ENCODE results near the gene RIMKLB.

Gene RIMKLB

GRCh38 chr12:8697476-8698131 lies at the start of gene RIMKLB:
RIMKLB (plus strand) TSS chr12:8697991; CDS start chr12:8713867, 15,876 bp downstream.
- DNase-seq (ENCODE audit: low read depth, low spot score), result peak; percentile 86

- DNase-seq (ENCODE audit: low read depth, low spot score), result no peak
Measured at GRCh38 chr12:8648576-8649205, 49.1 kb upstream of the RIMKLB start.

DNA sequence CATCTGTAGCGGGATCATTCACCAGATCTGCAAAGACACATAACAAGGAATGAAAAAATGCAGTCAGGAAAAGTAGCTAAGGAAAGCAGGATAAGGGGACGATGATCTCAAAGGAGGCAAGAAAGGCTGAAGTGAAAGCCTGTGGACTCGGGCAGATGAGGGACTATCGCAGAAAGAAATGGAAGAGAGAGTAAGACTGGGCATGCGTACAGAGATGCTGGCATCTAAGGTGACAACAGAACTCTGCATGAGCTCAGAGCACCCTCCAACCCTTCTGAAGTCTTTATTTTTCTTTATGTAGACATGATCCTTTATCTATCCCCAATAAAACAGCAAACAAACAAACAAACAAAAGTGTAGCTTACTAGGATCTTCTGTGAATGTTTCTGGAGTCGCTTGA lies 42.4 kb upstream of the RIMKLB start:
- no peak for DNase-seq (ENCODE audit: low read depth, low spot score)

- DNase-seq (ENCODE audit: low read depth, low spot score), result peak; percentile 50
Measured at GRCh38 chr12:8658346-8658745, 39.4 kb upstream of the RIMKLB start.

GRCh38 chr12:8661016-8661415 lies 36.8 kb upstream of the RIMKLB start:
- no peak for DNase-seq (ENCODE audit: low read depth, low spot score)

- no peak for DNase-seq (ENCODE audit: low read depth, low spot score)
Measured at GRCh38 chr12:8661751-8662150, 36.0 kb upstream of the RIMKLB start.

DNA sequence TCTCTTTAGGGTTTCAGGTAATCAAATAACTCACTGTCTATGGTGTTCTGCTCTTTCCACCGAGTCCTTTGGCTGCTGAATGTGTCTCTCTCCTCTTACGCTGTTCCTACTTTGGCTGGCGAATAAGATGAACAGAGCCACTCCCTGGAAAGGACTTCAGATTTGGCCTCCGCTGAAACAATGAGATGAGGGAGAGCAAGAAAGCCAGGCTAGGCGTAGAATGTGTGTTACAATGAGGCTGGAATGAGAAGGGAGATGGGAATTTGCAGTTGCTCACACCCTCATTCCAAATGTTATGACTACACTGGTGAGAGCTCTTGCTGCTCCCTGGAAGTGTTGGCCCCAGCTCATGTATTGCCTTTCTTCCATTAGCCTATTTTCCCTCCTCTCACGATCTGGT lies 35.2 kb upstream of the RIMKLB start, which contains the start of gene MFAP5:
Gene MFAP5 (minus strand): TSS at position 234 of the 400 bp plus-strand sequence. CDS start 722 bp downstream, outside the sequence.
- peak; percentile 64 for DNase-seq (ENCODE audit: low read depth, low spot score)

GRCh38 chr12:8664228-8664913 lies 33.4 kb upstream of the RIMKLB start:
- DNase-seq (ENCODE audit: low read depth, low spot score), result no peak

DNA sequence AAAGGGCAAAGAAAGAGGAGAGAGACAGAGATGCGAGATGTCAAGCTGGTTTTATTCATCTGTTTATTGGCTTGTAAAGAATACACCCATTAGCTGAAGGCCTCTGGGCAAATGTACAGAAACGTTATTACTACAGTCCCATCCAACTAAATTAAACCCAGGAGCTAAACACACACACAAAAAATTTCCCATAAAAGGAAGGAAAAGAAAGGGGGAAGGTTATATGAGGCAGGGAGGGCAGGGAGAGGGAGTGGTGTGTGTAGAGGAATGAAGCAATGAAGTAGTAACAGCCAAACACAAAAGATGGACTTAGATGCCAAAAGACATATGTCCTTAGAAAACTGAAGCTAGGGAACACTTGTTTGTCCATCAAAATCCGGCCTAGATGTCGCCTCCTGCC lies 32.0 kb upstream of the RIMKLB start:
- DNase-seq (ENCODE audit: low read depth, low spot score), result no peak

DNA sequence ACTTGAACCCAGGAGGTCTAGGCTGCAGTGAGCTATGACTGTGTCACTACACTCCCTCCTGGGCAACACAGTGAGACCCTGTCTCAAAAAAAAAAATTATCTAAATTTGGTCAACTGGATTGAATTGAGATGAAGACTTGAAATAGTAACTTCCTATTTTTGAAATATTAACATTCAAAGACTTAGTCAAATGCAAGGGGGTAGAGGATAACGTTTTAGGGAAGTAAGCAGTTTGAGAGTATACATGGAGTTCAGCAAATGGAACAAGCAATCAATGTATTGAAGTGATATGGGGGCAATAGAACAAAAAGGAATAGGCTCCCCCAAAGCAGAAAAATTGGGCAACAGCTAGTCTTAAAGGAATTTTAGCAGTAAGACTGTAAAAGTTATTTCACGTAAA lies 30.5 kb upstream of the RIMKLB start:
- DNase-seq (ENCODE audit: low read depth, low spot score), result no peak

- DNase-seq (ENCODE audit: low read depth, low spot score), result no peak
Measured at GRCh38 chr12:8668441-8668840, 29.4 kb upstream of the RIMKLB start.

DNA sequence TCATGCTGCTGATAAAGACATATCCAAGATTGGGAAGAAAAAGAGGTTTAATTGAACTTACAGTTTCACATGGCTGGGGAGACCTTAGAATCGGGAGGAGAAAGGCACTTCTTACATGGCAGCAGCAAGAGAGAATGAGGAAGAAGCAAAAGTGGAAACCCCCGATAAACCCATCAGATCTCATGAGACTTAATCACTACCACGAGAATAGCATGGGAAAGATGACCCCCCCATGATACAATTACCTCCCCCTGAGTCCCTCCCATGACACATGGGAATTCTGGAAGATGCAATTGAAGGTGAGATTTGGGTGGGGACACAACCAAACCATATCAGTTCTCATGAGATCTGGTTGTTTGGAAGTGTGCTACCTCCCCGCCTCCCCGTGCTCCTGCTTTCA lies 25.4 kb upstream of the RIMKLB start:
- DNase-seq (ENCODE audit: low read depth, low spot score), result no peak

- DNase-seq (ENCODE audit: low read depth, low spot score), result no peak
Measured at GRCh38 chr12:8675591-8676036, 22.2 kb upstream of the RIMKLB start.

DNA sequence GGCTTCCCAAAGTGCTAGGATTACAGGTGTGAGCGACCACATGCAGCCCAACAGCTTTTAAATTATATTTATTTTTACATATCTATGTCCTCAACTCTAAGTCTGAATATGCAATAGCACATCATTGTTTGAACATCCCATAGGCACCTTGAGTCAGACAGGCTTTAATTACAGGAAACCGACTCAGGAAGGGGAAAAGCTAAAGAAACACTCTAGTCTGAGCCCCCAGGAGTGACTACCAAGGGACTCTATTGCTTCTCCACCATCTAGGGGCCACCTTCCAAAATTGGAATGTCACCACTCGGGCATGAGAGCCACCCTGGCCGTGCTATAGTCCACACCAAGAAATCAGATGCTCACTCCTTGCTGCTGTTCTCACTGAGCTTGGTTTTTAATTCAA lies 21.1 kb upstream of the RIMKLB start:
- no peak for DNase-seq (ENCODE audit: low read depth, low spot score)

DNA sequence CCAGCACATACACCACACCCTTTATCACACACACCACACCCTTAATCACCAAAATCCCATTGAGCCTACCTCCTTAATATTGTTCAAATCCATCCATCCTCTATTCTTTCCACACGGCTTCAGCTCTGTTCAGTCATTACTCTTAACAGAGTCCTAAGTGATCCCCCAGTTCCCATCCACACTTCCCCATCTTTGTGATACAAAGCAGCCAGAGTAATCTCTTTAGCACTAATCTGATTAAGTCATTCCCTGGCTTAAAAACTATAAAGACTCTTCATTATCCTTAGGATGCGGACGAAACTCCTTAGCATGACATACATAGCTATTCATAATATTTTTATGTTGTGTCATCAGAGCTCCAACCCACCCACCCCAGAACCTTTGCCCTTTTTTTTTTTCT lies 20.4 kb upstream of the RIMKLB start:
- no peak for DNase-seq (ENCODE audit: low read depth, low spot score)

- no peak for DNase-seq (ENCODE audit: low read depth, low spot score)
Measured at GRCh38 chr12:8678661-8679111, 19.1 kb upstream of the RIMKLB start.

GRCh38 chr12:8680533-8680932 lies 17.3 kb upstream of the RIMKLB start:
- no peak for DNase-seq (ENCODE audit: low read depth, low spot score)

- peak; percentile 76 for DNase-seq (ENCODE audit: low read depth, low spot score)
Measured at GRCh38 chr12:8681129-8681884, 16.5 kb upstream of the RIMKLB start.

- no peak for DNase-seq (ENCODE audit: low read depth, low spot score)
Measured at GRCh38 chr12:8685051-8685450, 12.7 kb upstream of the RIMKLB start.

- DNase-seq (ENCODE audit: low read depth, low spot score), result peak; percentile 91
Measured at GRCh38 chr12:8687846-8688601, 9.8 kb upstream of the RIMKLB start.

- DNase-seq (ENCODE audit: low read depth, low spot score), result peak; percentile 27
Measured at GRCh38 chr12:8689681-8690080, 8.1 kb upstream of the RIMKLB start.

All from ELF-1 (cell line).